Activated CD4-positive, alpha-beta T cell treated with anti-CD3 and anti-CD28 coated beads for 48 hours (primary cell): ENCODE measurements around the gene IGSF22.

ENCODE experiments used
- DNase-seq: peaks from one replicate; pipeline ENCODE4 v3.0.0-alpha.2; 2020

The IGSF22 gene

DNA sequence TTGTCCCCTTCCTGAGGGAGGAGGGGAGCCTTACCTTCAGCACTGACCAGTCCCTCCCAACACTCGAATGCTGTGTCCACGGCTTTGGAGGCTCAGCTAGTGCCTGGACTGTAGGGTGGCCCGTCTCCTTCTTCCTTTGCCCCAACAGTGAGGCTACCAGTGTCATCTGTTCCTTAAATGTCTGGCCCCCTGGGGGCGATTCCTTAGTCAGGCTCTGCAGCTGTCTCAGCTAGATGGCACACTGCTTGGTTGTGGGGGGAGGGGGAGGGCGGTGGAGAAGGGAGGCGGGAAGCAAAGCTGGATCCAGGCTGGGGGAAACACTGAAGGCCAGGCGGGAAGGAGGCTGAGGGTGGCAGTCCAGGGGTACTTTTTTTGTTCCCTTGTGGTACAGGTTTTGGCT lies at the start of gene IGSF22:
Gene IGSF22 (minus strand): TSS at position 149 of the 400 bp plus-strand sequence. CDS start 1,952 bp downstream, outside the sequence.
- DNase-seq = no peak

DNA sequence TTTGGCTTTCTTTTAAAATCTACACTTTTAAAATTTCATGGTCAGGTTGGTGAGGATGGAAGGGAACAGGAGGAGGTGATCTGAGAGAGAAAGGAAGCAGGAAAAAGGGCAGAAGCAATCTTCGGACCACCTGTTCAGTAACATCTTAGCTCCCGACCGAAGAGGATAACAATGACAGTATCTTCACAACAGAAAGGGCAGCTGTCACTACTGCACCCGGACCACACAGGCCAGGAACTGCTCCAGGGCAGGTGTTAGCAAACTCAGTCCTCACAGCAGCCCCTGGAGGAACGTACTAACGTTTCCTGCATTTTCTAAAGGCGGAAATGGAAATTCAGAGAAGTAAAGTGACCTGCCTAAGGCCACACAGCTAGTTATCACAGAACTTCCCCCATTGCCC lies 48.8 kb upstream of the IGSF22 start:
- no peak for DNase-seq

GRCh38 chr11:18773681-18774080 lies 47.7 kb upstream of the IGSF22 start:
- no peak for DNase-seq

GRCh38 chr11:18773104-18773503 lies 47.1 kb upstream of the IGSF22 start:
- DNase-seq = no peak

DNA sequence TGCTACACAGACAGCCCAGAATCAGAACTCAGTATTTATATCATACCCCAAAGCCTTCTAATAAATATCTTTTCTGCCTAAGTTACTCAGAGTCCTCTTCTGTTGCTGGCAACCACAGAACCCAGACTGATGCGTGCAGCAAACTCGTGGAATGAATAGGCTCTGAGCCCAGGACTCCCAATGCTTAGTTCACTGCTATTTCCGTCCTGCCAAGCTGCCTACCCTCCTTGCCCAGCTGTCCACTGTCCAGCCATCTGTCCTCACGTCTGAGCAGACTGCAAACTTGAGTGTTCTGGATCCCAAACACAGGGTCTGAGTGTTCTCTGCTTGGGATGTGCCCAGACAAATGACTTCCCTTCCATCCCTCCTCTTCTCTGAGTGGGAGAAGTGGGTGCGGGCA lies 46.2 kb upstream of the IGSF22 start:
- DNase-seq = no peak

DNA sequence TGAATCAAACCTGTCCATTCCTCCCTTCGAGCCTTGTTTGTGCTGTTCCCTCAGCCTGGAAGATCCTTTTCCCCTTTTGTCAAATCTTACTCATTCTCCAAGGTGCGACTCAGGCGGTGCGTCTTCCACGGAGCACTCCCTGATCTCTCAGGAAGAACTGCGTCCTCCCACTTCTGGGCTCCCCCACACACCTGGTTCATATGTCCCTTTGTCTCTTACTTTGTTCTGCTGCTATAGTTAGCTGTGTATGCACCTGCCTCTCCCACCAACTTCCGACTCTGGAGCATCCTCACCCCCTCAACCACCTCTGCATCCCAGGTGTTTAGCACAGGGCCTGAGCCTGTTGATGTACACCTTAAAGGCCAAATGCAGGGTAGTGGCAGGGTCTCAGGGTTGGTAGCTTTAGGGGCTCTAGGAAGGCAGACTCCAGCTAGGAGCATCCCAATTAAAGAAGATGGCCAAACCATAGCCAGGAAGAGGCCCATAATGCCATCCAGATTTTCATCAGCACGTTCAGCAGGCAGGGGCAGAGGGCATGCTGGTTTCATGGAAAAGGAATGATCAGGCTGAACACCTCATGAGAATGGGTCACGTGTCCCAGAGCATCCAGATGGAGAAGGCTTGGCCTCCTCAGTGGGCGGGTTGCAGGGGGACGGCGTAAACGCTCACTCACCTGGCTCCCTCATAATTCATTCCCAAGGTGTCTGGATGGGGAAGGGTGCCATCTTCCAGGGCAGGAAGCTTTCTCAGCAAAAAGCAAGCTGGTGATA lies 45.5 kb upstream of the IGSF22 start:
- DNase-seq = no peak

DNA sequence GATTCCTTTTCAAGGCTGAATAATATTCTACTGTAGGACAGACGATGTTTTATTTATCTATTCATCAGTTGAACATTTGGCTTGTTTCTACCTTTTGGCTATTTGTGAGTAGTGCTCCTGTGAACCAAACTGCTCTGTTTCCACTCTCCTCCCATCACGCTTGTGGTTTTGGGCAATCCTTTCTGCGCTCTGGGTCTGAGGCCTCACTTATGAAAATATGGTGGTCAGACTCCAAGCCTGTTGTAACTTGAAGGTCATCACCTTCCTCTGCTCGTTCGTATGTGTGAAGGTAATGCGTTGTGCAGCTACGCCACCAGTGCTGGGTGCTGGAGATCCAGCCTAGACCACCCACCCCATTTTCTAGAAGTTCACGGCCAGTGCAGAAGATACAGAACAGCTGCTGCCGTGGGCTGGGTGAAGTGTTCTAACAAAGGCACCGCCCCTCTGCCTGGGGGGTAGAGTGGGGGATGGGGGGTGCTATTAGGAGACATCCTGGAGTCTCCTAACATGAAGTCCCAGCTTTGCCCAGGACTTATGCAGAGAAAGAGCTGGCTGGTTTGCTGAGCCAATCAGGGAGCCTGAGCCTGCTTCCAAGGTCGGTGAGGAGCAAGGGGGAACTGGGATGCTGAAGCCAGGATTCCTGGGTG lies 44.6 kb upstream of the IGSF22 start:
- DNase-seq = no peak

DNA sequence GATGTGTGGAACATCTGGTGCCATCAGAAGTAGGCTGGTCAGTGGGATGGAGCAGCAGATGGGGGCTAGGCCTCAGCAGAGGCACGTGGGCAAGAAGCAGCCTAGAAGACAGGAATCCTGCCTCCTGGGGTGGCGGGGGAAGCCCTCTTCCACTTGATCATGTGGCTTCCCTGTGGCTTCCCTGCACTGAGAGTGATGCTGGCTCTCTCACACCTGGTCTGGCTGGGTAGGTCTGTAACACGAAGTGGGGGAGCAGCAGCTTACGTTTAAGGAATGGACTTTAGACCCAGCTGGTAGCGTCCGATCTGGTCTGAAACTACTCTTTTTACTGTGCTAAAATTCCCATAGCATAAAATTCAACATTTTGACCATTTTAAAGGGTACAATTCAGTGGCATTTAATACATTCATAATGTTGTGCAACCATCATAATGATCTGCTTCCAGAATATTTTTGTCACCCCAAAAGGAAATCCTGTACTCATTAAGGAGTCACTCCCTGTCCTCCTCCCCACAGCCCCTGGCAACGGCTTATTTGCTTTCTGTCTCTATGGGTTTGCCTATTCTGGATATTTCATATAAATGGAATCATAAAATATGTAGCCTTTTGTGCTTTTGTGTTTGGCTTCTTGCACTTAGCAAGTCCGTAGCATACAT lies 43.9 kb upstream of the IGSF22 start:
- DNase-seq = no peak

DNA sequence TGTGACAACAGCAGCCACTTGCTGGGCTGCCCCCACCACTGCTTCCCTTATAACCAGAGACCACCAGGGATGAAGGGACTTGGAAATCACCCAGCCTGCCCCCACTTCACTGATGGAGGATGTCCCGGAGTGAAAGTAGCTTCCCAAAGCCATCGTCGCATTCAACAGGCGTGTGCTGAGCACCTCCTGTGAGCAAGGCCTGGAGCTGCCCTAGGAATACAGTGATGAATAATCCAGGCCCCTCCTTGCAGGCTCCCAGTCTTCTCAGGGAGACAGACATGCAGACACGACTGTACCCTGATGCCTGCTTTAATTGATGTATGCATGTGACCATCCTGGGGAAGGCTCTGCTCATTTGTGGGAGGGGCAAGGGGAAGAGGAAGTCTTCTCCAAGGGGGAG lies 43.0 kb upstream of the IGSF22 start:
- no peak for DNase-seq

DNA sequence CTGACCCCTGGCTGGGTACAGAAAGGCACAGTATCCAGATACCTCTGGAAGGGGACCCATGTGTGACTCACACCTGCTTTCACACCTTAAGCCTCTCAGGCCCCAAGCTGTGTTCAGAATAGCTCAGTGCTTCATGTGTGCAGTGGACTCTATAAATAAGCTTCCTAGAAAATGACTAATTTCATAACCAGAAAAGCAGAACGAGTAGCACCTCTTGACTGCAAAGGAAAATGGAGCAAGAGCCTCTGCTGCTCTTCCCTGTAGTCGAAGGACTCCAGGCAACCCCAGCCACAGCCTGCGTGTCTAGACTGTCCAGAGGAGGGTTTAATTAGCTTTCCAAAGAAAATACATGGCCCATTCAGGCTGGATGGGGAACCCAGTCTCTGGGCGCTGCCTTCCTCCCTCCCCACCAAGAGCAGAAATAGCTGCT lies 42.5 kb upstream of the IGSF22 start:
- DNase-seq = peak; percentile 20

- no peak for DNase-seq
These were observed 40.0 kb upstream of the IGSF22 start for GRCh38 chr11:18766015-18766414.

GRCh38 chr11:18765554-18765953 lies 39.6 kb upstream of the IGSF22 start:
- DNase-seq = no peak

DNA sequence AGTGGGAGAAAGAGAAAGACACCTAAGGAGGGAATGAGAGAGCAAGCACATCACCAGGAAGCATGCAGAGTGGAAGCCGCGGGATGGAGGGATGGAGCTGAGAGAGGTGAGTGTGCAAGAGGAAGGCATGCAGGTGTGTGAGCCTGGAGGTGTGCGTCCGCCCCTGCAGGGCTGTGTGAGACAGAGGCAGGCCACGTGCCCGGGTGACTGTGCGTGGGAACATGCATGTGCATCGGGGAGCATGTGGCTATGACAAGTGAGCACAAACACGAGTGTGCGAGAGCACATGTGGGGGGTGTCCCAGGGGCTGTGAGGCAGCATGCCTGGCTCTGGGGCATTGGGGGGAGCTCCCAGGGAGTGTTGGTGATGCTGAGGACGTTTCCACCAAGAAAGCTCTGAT lies 35.8 kb upstream of the IGSF22 start:
- no peak for DNase-seq

- DNase-seq = no peak
These were observed 35.2 kb upstream of the IGSF22 start for GRCh38 chr11:18761144-18761543.

DNA sequence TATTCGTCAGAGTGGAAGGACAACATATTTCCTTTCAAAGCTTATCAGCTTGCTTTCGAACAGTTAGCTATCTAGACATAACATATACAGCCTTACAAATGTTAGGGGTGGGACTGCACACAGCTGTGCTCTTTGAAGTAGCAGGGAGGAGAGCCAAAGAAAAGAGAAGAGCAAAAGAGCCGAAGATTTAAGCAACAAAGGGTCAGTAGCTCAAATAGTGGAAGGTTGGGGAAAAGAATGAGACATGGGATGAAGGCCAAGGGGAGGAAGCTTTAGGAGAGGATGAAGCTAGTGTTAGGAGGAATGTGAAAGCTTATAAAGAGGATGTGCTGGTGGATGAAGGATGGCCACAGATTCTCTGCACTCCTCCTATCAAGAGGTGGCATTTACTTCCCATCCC lies 31.8 kb upstream of the IGSF22 start:
- no peak for DNase-seq

- DNase-seq = no peak
These were observed 30.9 kb upstream of the IGSF22 start for GRCh38 chr11:18756889-18757288.

- no peak for DNase-seq
These were observed 28.3 kb upstream of the IGSF22 start for GRCh38 chr11:18754308-18754707.

- DNase-seq = no peak
These were observed 26.5 kb upstream of the IGSF22 start for GRCh38 chr11:18752502-18752901.

- no peak for DNase-seq
These were observed 25.0 kb upstream of the IGSF22 start for GRCh38 chr11:18750944-18751343.

GRCh38 chr11:18749681-18750319 lies 23.8 kb upstream of the IGSF22 start:
- no peak for DNase-seq

- no peak for DNase-seq
These were observed 22.9 kb upstream of the IGSF22 start for GRCh38 chr11:18748766-18749365.

DNA sequence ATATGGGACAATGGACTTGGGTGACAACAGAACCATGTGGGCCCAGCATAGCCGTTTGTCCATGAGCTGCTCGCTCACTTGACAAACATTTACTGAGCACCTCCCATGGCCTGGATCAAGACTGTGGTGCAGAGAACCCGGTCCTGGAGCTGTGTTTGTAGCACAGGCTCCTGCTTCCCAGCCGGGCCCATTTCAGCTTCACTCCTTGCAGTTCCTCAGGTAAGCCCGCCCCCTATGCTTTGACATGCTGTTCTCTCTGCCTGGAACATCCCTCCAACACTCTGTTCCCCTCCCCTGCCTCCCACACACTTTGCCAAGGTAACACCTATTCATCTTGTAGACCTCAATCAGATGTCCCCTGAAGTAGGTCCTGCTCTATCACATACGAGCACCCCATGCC lies 19.3 kb upstream of the IGSF22 start:
- no peak for DNase-seq

DNA sequence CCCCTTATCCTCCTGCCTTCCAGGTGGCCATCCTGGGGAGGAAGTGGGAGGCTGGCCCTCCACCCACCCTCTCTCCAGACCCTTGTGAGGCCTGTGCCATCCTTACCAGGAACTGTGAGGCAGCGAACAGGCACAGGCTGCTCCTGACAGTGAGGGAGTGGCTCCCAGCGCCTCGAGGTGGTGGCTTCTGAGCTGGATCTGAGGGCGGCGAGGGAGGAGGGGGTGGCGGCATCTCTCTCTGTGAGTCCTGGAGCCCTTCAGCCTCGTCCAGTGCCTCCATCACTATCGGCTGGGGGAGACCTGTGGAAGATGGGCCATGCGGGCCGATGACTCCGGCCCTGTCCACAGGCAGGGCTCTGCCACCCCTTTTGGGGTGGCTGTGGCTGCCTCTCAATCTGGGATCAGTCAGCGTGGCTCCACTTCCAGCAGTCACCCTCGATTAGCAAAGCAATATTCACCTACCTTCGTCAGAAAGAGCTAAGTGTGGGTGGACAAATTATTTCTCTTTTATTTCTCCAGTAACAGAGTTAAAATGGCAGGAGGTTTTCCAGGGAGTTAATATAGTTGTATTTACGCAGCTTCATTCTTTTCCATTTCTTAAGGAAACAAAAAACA lies 18.0 kb upstream of the IGSF22 start:
- DNase-seq = no peak
